PC-3 (cell line): ENCODE measurements around the gene GPRC5D. TPM values are rescaled to one million over a fixed set of nuclear protein-coding genes. Genes with fewer than 3 reads are reported as not detected.
A peak's percentile ranks its signal among the peaks of the same experiment; 100 is the strongest.

Experiments
- ATAC-seq: fragments of 200-7000 bp; cut with Tn5 transposase; 2 replicates; pipeline ENCODE4 v1.9.1; 2020; ENCODE audit warnings: mild to moderate bottlenecking, moderate library complexity
- BruUV-seq: library from RNA; stranded (reverse); fragments of 400-500 nt; replicated peaks from 2 replicates; lab custom pipeline; 2021; lab: Mats Ljungman, UMichigan
- CTCF ChIA-PET: fragments of 300-600 bp; sonication (Branson Sonifier 250); formaldehyde crosslinking; loops from one replicate; lab custom pipeline; 2022; ENCODE audit warnings: antibody characterized with exemption; lab: Charles Lee
- POLR2A ChIA-PET: fragments of 300-600 bp; sonication (Branson Sonifier 250); formaldehyde crosslinking; loops from one replicate; lab custom pipeline; 2022; ENCODE audit warnings: antibody characterized with exemption; ENCODE audit not compliant: unreplicated experiment; lab: Charles Lee
- DNase-seq: peaks from one replicate; pipeline ENCODE4 v3.0.0-alpha.2; 2015
- H2AFZ ChIP-seq: fragments of 300-600 bp; sonication (generic); 2 replicates; pipeline ENCODE4 v1.6.0; 2016; ENCODE audit warnings: antibody characterized with exemption, low read length
- H3F3A ChIP-seq: fragments of 300-600 bp; sonication (generic); one replicate; pipeline ENCODE4 v1.6.0; 2017; ENCODE audit warnings: antibody characterized with exemption, low read length, control low read depth, mild to moderate bottlenecking; ENCODE audit not compliant: unreplicated experiment
- H3K27ac ChIP-seq: fragments of 300-600 bp; sonication (generic); 2 replicates; pipeline ENCODE4 v1.5.1; 2016; ENCODE audit warnings: mild to moderate bottlenecking, low read length
- H3K27me3 ChIP-seq: fragments of 300-600 bp; sonication (generic); 2 replicates; pipeline ENCODE4 v1.6.1; 2016; ENCODE audit warnings: low read length, mixed read lengths
- H3K36me3 ChIP-seq: fragments of 300-600 bp; sonication (generic); 2 replicates; pipeline ENCODE4 v1.6.1; 2016; ENCODE audit warnings: low read depth, mixed run types, low read length, mixed read lengths
- H3K4me1 ChIP-seq: fragments of 300-600 bp; sonication (generic); 2 replicates; pipeline ENCODE4 v1.5.1; 2016; ENCODE audit warnings: low read length; ENCODE audit not compliant: insufficient read depth
- H3K4me2 ChIP-seq: fragments of 300-600 bp; sonication (generic); 2 replicates; pipeline ENCODE4 v1.6.0; 2016; ENCODE audit warnings: low read length
- H3K4me3 ChIP-seq: fragments of 300-600 bp; sonication (generic); 2 replicates; pipeline ENCODE4 v1.5.1; 2016; ENCODE audit warnings: mild to moderate bottlenecking, low read length, mixed read lengths
- H3K79me2 ChIP-seq: fragments of 300-600 bp; sonication (generic); 2 replicates; pipeline ENCODE4 v1.6.1; 2017; ENCODE audit warnings: low read length, mixed read lengths
- H3K9ac ChIP-seq: fragments of 300-600 bp; sonication (generic); 2 replicates; pipeline ENCODE4 v1.6.0; 2016; ENCODE audit warnings: mild to moderate bottlenecking, low read length
- H3K9me2 ChIP-seq: fragments of 300-600 bp; sonication (generic); replicated peaks from 2 replicates; pipeline ENCODE4 v1.6.1; 2016; ENCODE audit warnings: mixed run types, low read length, mixed read lengths
- H3K9me3 ChIP-seq: fragments of 300-600 bp; sonication (generic); 2 replicates; pipeline ENCODE4 v1.6.1; 2016; ENCODE audit warnings: low read length, mixed read lengths
- H4K20me1 ChIP-seq: fragments of 300-600 bp; sonication (generic); 2 replicates; pipeline ENCODE4 v1.6.1; 2016; ENCODE audit warnings: low read length, mixed read lengths
- CTCF ChIP-seq: fragments of 300-600 bp; sonication (generic); conservative IDR thresholded peaks from 2 replicates; pipeline ENCODE4 v1.5.1; 2017; ENCODE audit warnings: antibody characterized with exemption, low read depth, mild to moderate bottlenecking, low read length
- EZH2 ChIP-seq: fragments of 300-600 bp; sonication (generic); IDR thresholded peaks from one replicate; pipeline ENCODE4 v1.6.1; 2017; ENCODE audit warnings: antibody characterized with exemption, mild to moderate bottlenecking, low read length; ENCODE audit not compliant: unreplicated experiment
- EZH2phosphoT487 ChIP-seq: fragments of 300-600 bp; sonication (generic); IDR thresholded peaks from 2 replicates; pipeline ENCODE4 v1.6.1; 2018; ENCODE audit warnings: mild to moderate bottlenecking, antibody characterized with exemption, low read length, borderline replicate concordance
- intact Hi-C: fragments of 100-400 bp; cut with micrococcal nuclease; formaldehyde crosslinking; loops from 2 replicates; pipeline ENCODE4 v1.9.0; 2023
- total RNA-seq: library from RNA; depleted of rRNA; stranded (reverse); fragments of >200 nt; gene quantifications from 2 replicates; pipeline ENCODE4 v1.2.3, GENCODE V29; 2014

The GPRC5D gene
- total RNA-seq, 1 experiment from 2014 or later = not detected

GRCh38 chr12:13000925-13001774 is 49.2 kb upstream of the GPRC5D start:
- H2AFZ ChIP-seq = peak overlapping the region; percentile 66
- no peaks in the 10 kb centered on the region for H3K9me3 ChIP-seq
- H3K9ac ChIP-seq = peak overlapping the region; percentile 68
- ATAC-seq = peak; percentile 52
- ChIA-PET CTCF (interaction anchor here (0.7 kb wide), 1 partner anchor 99 kb away, joined by 3 read pairs; no protein-coding TSS in a partner anchor), POLR2A (interaction anchor here (0.5 kb wide), 1 partner anchor 264 kb away, joined by 7 read pairs; no protein-coding TSS in a partner anchor)
- H3K4me2 ChIP-seq = peak overlapping the region; percentile 97
- TF ChIP-seq CTCF = peak; percentile 34; the same call in 1 of the 2 replicates
- TF ChIP-seq EZH2 = no peak
- no TSS peak for BruUV-seq
- peaks cover 53% of the 10 kb centered on the region for H3K79me2 ChIP-seq
- H4K20me1 ChIP-seq = no peaks in the 10 kb centered on the region
- no peaks in the 10 kb centered on the region for H3F3A ChIP-seq
- H3K27me3 ChIP-seq = no peaks in the 10 kb centered on the region
- H3K4me1 ChIP-seq = peaks cover 19% of the 10 kb centered on the region
- peak overlapping the region; percentile 14 for H3K27ac ChIP-seq
- peak; percentile 47 for DNase-seq
- H3K9me2 ChIP-seq = no peaks in the 10 kb centered on the region
- H3K36me3 ChIP-seq = no peaks in the 10 kb centered on the region
- intact Hi-C loops = loop anchor here (1.0 to 5.0 kb wide), 5 partner anchors 93 to 221 kb away; no protein-coding TSS in a partner anchor
- H3K4me3 ChIP-seq = peak overlapping the region; percentile 72

- ATAC-seq (peak; percentile 42), DNase-seq (peak; percentile 28)
- H3K27me3 ChIP-seq = no peaks in the 10 kb centered on the region
- POLR2A ChIA-PET = interaction anchor here (0.5 kb wide), 1 partner anchor 264 kb away, joined by 7 read pairs; no protein-coding TSS in a partner anchor
- H3K4me3 ChIP-seq = peak overlapping the region; percentile 72
- CTCF ChIA-PET = interaction anchor here (0.7 kb wide), 1 partner anchor 100 kb away, joined by 3 read pairs; no protein-coding TSS in a partner anchor
- H3K36me3 ChIP-seq = no peaks in the 10 kb centered on the region
- H3K4me2 ChIP-seq = peak overlapping the region; percentile 97
- H3K9ac ChIP-seq = peak overlapping the region; percentile 68
- intact Hi-C loops = loop anchor here (2.0 to 5.0 kb wide), 4 partner anchors 98 to 222 kb away; no protein-coding TSS in a partner anchor
- H3K9me3 ChIP-seq = no peaks in the 10 kb centered on the region
- peaks cover 19% of the 10 kb centered on the region for H3K4me1 ChIP-seq
- no peaks in the 10 kb centered on the region for H3F3A ChIP-seq
- no peaks in the 10 kb centered on the region for H3K9me2 ChIP-seq
- H4K20me1 ChIP-seq = no peaks in the 10 kb centered on the region
- peak overlapping the region; percentile 66 for H2AFZ ChIP-seq
- peaks cover 57% of the 10 kb centered on the region for H3K79me2 ChIP-seq
- TF ChIP-seq CTCF = no peak
- TF ChIP-seq EZH2 = no peak
- no peak for TF ChIP-seq EZH2phosphoT487
- H3K27ac ChIP-seq = peak overlapping the region; percentile 14
- TSS peak; percentile 94 for BruUV-seq
Measured at GRCh38 chr12:13000616-13000924, 48.6 kb upstream of the GPRC5D start.
